Right cardiac atrium (tissue), 5 donors: ENCODE data around the gene CARMIL1. TPM values are rescaled to one million over a fixed set of nuclear protein-coding genes. Genes with fewer than 3 reads are reported as not detected.

Experiments used
- ATAC-seq, 2 donors: fragments of 200-7000 bp; cut with Tn5 transposase; one replicate each; pipeline versions ENCODE4 v1.8.0 to v1.9.1; 2020; ENCODE audit warnings: moderate library complexity in 2 of 2, mild to moderate bottlenecking in 1 of 2
- DNase-seq, 3 donors: peaks; one replicate each; pipeline ENCODE4 v3.0.0-alpha.2; 2020
- H3K27ac ChIP-seq: one replicate; pipeline ENCODE4 v1.5.1; 2013; ENCODE audit warnings: mild to moderate bottlenecking, low read length, control low read depth, moderate library complexity
- H3K27me3 ChIP-seq: one replicate; pipeline ENCODE4 v1.6.1; 2013; ENCODE audit not compliant: control insufficient read depth, insufficient read depth
- H3K4me1 ChIP-seq: one replicate; pipeline ENCODE4 v1.6.1; 2013; ENCODE audit warnings: low read length; ENCODE audit not compliant: control insufficient read depth, insufficient read depth
- H3K4me3 ChIP-seq: one replicate; pipeline ENCODE4 v1.5.1; 2013; ENCODE audit warnings: low read length, control low read depth
- H3K9me3 ChIP-seq: one replicate; pipeline ENCODE4 v1.6.1; 2013; ENCODE audit warnings: low read length; ENCODE audit not compliant: control insufficient read depth
- WGBS: extraction: QIAGEN DNeasy Blood & Tissue Kit; methylation state at CpG from one replicate; pipeline ENCODE4 v1.1.7; 2013; 5-methylcytosine and 5-hydroxymethylcytosine counted together
- intact Hi-C, 4 donors: fragments of 100-400 bp; cut with DNase I; formaldehyde crosslinking; loops; one replicate each; pipeline versions ENCODE4 v1.11.0 to v1.14.0; 2022 to 2023
- polyA plus RNA-seq: library from polyadenylated mRNA; stranded (reverse); fragments of 200-250 nt; gene quantifications from one replicate; pipeline ENCODE4 v1.2.3, GENCODE V29; 2013
- total RNA-seq, 4 donors: library from RNA; stranded (reverse); fragmentation: NEBNext Ultra II Directional; extraction: Animal tissue kit (Norgen Biotek cat#: 25700); gene quantifications; one replicate each; pipeline ENCODE4 v1.2.1, GENCODE V29; 2021
- donor health status: healthy with polysubstance abuse.
- donor health status: DM: no; HTN: yes; CAD: no.
- donor health status: DM: no; HTN: no; CAD: no.
- donor health status: DM: no; HTN: yes; CAD: no; lungs with severe emphysema.
- donor health status: DM: yes; HTN: yes; CAD: no.

The CARMIL1 gene
- total and polyA plus RNA-seq, 5 donors = 9.5 to 19.8 (median 17.7) TPM

GRCh38 chr6:25601800-25602673, 322.9 kb downstream of the CARMIL1 start:
- 36% methylated on average over 4 of the region's 4 CpGs for WGBS
- H3K9me3 ChIP-seq = no peaks in the 10 kb centered on the region
- no peak for ATAC-seq
- intact Hi-C loops = loop anchor here in 1 of 4 donors (5.0 to 10.0 kb wide), 2 partner anchors 340 to 377 kb away; no protein-coding TSS in a partner anchor
- H3K4me3 ChIP-seq = no peak overlapping the region
- H3K4me1 ChIP-seq = no peaks in the 10 kb centered on the region
- no peak overlapping the region for H3K27ac ChIP-seq
- DNase-seq = no peak
- H3K27me3 ChIP-seq = no peaks in the 10 kb centered on the region

- DNase-seq = no peak
- WGBS = 99% methylated on average over 1 of the region's 1 CpG
- Histone ChIP-seq H3K4me3 (no peak overlapping the region), H3K27me3 (no peaks in the 10 kb centered on the region), H3K9me3 (no peaks in the 10 kb centered on the region), H3K4me1 (no peaks in the 10 kb centered on the region), H3K27ac (no peak overlapping the region)
- intact Hi-C loops = loop anchor here in 1 of 4 donors (5.0 to 10.0 kb wide), 2 partner anchors 340 to 378 kb away; no protein-coding TSS in a partner anchor
- no peak for ATAC-seq
Observed at GRCh38 chr6:25602674-25602982, 323.5 kb downstream of the CARMIL1 start.

- 79% methylated on average over 1 of the region's 1 CpG for WGBS
- Histone ChIP-seq H3K4me1 (no peaks in the 10 kb centered on the region), H3K27me3 (no peaks in the 10 kb centered on the region), H3K9me3 (no peaks in the 10 kb centered on the region), H3K4me3 (no peak overlapping the region), H3K27ac (no peak overlapping the region)
- intact Hi-C loops = loop anchor here in 1 of 4 donors (5.0 to 10.0 kb wide), 2 partner anchors 341 to 378 kb away; no protein-coding TSS in a partner anchor
- ATAC-seq = no peak
- no peak for DNase-seq
Observed at GRCh38 chr6:25603251-25603650, 324.1 kb downstream of the CARMIL1 start.

- WGBS = 89% methylated on average over 11 of the region's 11 CpGs
- intact Hi-C loops = loop anchor here in 1 of 4 donors (10.0 kb wide), 1 partner anchor 381 kb away; no protein-coding TSS in a partner anchor
- ATAC-seq = no peak
- DNase-seq = no peak
- Histone ChIP-seq H3K4me1 (no peaks in the 10 kb centered on the region), H3K27me3 (no peaks in the 10 kb centered on the region), H3K9me3 (no peaks in the 10 kb centered on the region), H3K27ac (no peak overlapping the region), H3K4me3 (no peak overlapping the region)
Observed at GRCh38 chr6:25606151-25606550, 327.0 kb downstream of the CARMIL1 start.

GRCh38 chr6:25608558-25609174, 329.5 kb downstream of the CARMIL1 start:
- DNase-seq (no peak), ATAC-seq (peak in 1 of 2 donors; percentile 14)
- no peaks in the 10 kb centered on the region for H3K27me3 ChIP-seq
- intact Hi-C loops = loop anchor here in 1 of 4 donors (10.0 kb wide), 1 partner anchor 384 kb away; no protein-coding TSS in a partner anchor
- no peaks in the 10 kb centered on the region for H3K9me3 ChIP-seq
- WGBS = 64% methylated on average over 5 of the region's 5 CpGs
- no peaks in the 10 kb centered on the region for H3K4me1 ChIP-seq
- no peak overlapping the region for H3K4me3 ChIP-seq
- H3K27ac ChIP-seq = no peak overlapping the region

GRCh38 chr6:25612666-25613065, 333.5 kb downstream of the CARMIL1 start:
- intact Hi-C loops = no loop called here
- H3K27ac ChIP-seq = no peak overlapping the region
- H3K9me3 ChIP-seq = no peaks in the 10 kb centered on the region
- 67% methylated on average over 3 of the region's 3 CpGs for WGBS
- no peak overlapping the region for H3K4me3 ChIP-seq
- no peak for DNase-seq
- no peaks in the 10 kb centered on the region for H3K4me1 ChIP-seq
- no peaks in the 10 kb centered on the region for H3K27me3 ChIP-seq
- no peak for ATAC-seq

GRCh38 chr6:25613415-25613814, 334.2 kb downstream of the CARMIL1 start:
- intact Hi-C loops = no loop called here
- H3K4me1 ChIP-seq = no peaks in the 10 kb centered on the region
- no peak overlapping the region for H3K4me3 ChIP-seq
- WGBS = 96% methylated on average over 1 of the region's 1 CpG
- H3K27me3 ChIP-seq = no peaks in the 10 kb centered on the region
- ATAC-seq = no peak
- no peak overlapping the region for H3K27ac ChIP-seq
- DNase-seq = no peak
- H3K9me3 ChIP-seq = no peaks in the 10 kb centered on the region

GRCh38 chr6:25614052-25614451, 334.9 kb downstream of the CARMIL1 start:
- 78% methylated on average over 4 of the region's 4 CpGs for WGBS
- no peak for ATAC-seq
- no peak for DNase-seq
- Histone ChIP-seq H3K4me1 (no peaks in the 10 kb centered on the region), H3K9me3 (no peaks in the 10 kb centered on the region), H3K27ac (no peak overlapping the region), H3K27me3 (no peaks in the 10 kb centered on the region), H3K4me3 (no peak overlapping the region)
- intact Hi-C loops = no loop called here

GRCh38 chr6:25615471-25615870, 336.3 kb downstream of the CARMIL1 start:
- no peaks in the 10 kb centered on the region for H3K9me3 ChIP-seq
- peak in 1 of 2 donors; percentile 26 for ATAC-seq
- intact Hi-C loops = no loop called here
- H3K27ac ChIP-seq = no peak overlapping the region
- 58% methylated on average over 1 of the region's 1 CpG for WGBS
- no peaks in the 10 kb centered on the region for H3K4me1 ChIP-seq
- no peak overlapping the region for H3K4me3 ChIP-seq
- no peak for DNase-seq
- H3K27me3 ChIP-seq = no peaks in the 10 kb centered on the region

GRCh38 chr6:25617997-25618396, 338.8 kb downstream of the CARMIL1 start:
- H3K27ac ChIP-seq = no peak overlapping the region
- no peaks in the 10 kb centered on the region for H3K27me3 ChIP-seq
- intact Hi-C loops = no loop called here
- no peaks in the 10 kb centered on the region for H3K4me1 ChIP-seq
- H3K9me3 ChIP-seq = no peaks in the 10 kb centered on the region
- 89% methylated on average over 2 of the region's 2 CpGs for WGBS
- DNase-seq = no peak
- no peak for ATAC-seq
- no peak overlapping the region for H3K4me3 ChIP-seq

GRCh38 chr6:25619217-25619616, 340.0 kb downstream of the CARMIL1 start:
- no peaks in the 10 kb centered on the region for H3K9me3 ChIP-seq
- intact Hi-C loops = no loop called here
- H3K4me1 ChIP-seq = no peaks in the 10 kb centered on the region
- H3K27me3 ChIP-seq = no peaks in the 10 kb centered on the region
- no peak overlapping the region for H3K27ac ChIP-seq
- 58% methylated on average over 4 of the region's 4 CpGs for WGBS
- ATAC-seq (no peak), DNase-seq (no peak)
- H3K4me3 ChIP-seq = no peak overlapping the region
